ENCODE results near the gene VGLL3.
A peak's percentile ranks its signal among the peaks of the same experiment; 100 is the strongest.

The VGLL3 gene

GRCh38 chr3:86923071-86923491 lies 67.9 kb downstream of the VGLL3 start:
- no peaks in the 10 kb centered on the region for H3K79me2 ChIP-seq (ENCODE audit: control insufficient read depth, insufficient read depth, low read length, unreplicated experiment)
- H3K27ac ChIP-seq (ENCODE audit: low read depth, low read length): peak overlapping the region; percentile 67
- H3K4me1 ChIP-seq (ENCODE audit: control insufficient read depth, insufficient read depth, low read length, unreplicated experiment): peaks cover 29% of the 10 kb centered on the region
- peak overlapping the region; percentile 78 for H2AFZ ChIP-seq (ENCODE audit: low read length, unreplicated experiment)
- H3K36me3 ChIP-seq (ENCODE audit: insufficient read depth, low read length): no peaks in the 10 kb centered on the region
- H3K27me3 ChIP-seq (ENCODE audit: insufficient read depth, low read length): no peaks in the 10 kb centered on the region
- H3K4me3 ChIP-seq (ENCODE audit: low read depth, low read length): peak overlapping the region; percentile 63; the same call in 1 of the 2 replicates

GRCh38 chr3:86921971-86922680 lies 68.8 kb downstream of the VGLL3 start:
- no peaks in the 10 kb centered on the region for H3K79me2 ChIP-seq (ENCODE audit: control insufficient read depth, insufficient read depth, low read length, unreplicated experiment)
- no peaks in the 10 kb centered on the region for H3K36me3 ChIP-seq (ENCODE audit: insufficient read depth, low read length)
- H3K4me3 ChIP-seq (ENCODE audit: low read depth, low read length): no peak overlapping the region
- H3K4me1 ChIP-seq (ENCODE audit: control insufficient read depth, insufficient read depth, low read length, unreplicated experiment): peaks cover 29% of the 10 kb centered on the region
- peak overlapping the region; percentile 44 for H2AFZ ChIP-seq (ENCODE audit: low read length, unreplicated experiment)
- no peaks in the 10 kb centered on the region for H3K27me3 ChIP-seq (ENCODE audit: insufficient read depth, low read length)
- H3K27ac ChIP-seq (ENCODE audit: low read depth, low read length): peak overlapping the region; percentile 67

DNA sequence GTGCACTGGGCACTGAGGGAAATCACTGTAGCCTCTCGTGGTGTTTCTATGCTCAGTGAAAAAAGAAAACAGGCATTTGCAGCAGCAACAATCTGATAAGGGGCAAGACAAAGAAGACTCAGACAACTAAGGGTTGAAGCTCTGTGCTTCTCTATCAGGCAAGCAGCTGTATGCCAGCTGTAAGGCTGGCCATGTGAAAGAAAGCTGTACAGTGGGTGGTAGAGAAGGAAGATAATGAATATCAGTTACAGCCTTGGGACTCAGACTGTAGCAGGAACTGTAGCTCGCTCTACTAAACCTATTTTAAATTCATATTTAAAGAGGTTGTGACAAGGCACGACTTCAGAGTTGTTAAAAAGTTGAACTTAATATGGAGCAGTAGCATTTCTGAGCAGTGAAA lies 76.3 kb downstream of the VGLL3 start:
- Histone ChIP-seq H3K27me3 (ENCODE audit: insufficient read depth, low read length) (no peaks in the 10 kb centered on the region), H3K4me3 (ENCODE audit: low read depth, low read length) (no peak overlapping the region), H3K79me2 (ENCODE audit: control insufficient read depth, insufficient read depth, low read length, unreplicated experiment) (no peaks in the 10 kb centered on the region), H3K4me1 (ENCODE audit: control insufficient read depth, insufficient read depth, low read length, unreplicated experiment) (no peaks in the 10 kb centered on the region), H3K36me3 (ENCODE audit: insufficient read depth, low read length) (no peaks in the 10 kb centered on the region), H2AFZ (ENCODE audit: low read length, unreplicated experiment) (no peak overlapping the region), H3K27ac (ENCODE audit: low read depth, low read length) (no peak overlapping the region)

- no peaks in the 10 kb centered on the region for H3K79me2 ChIP-seq (ENCODE audit: control insufficient read depth, insufficient read depth, low read length, unreplicated experiment)
- H3K36me3 ChIP-seq (ENCODE audit: insufficient read depth, low read length): no peaks in the 10 kb centered on the region
- no peak overlapping the region for H3K27ac ChIP-seq (ENCODE audit: low read depth, low read length)
- H3K27me3 ChIP-seq (ENCODE audit: insufficient read depth, low read length): no peaks in the 10 kb centered on the region
- no peaks in the 10 kb centered on the region for H3K4me1 ChIP-seq (ENCODE audit: control insufficient read depth, insufficient read depth, low read length, unreplicated experiment)
- no peak overlapping the region for H2AFZ ChIP-seq (ENCODE audit: low read length, unreplicated experiment)
- H3K4me3 ChIP-seq (ENCODE audit: low read depth, low read length): no peak overlapping the region
Observed at GRCh38 chr3:86913160-86913559, 77.8 kb downstream of the VGLL3 start.

DNA sequence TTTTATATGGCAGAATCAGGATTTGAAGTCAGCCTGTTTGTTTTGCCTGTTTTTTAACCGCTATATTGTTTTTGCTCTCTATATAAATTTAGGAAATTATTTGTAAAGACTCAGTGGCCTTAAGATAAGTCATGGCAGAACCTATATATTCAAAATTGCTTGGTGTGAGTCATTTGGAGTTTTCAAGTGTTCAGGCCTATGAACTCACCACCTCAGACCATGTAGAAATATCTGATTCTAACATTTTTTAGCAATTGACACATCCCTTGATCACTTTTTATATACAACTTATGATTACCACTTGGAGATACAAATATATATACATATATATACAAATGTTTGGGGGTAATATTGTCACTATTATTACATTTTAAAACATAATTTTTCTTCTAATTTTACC lies 95.7 kb downstream of the VGLL3 start:
- no peaks in the 10 kb centered on the region for H3K4me1 ChIP-seq (ENCODE audit: control insufficient read depth, insufficient read depth, low read length, unreplicated experiment)
- no peaks in the 10 kb centered on the region for H3K27me3 ChIP-seq (ENCODE audit: insufficient read depth, low read length)
- no peak overlapping the region for H2AFZ ChIP-seq (ENCODE audit: low read length, unreplicated experiment)
- no peaks in the 10 kb centered on the region for H3K36me3 ChIP-seq (ENCODE audit: insufficient read depth, low read length)
- no peak overlapping the region for H3K4me3 ChIP-seq (ENCODE audit: low read depth, low read length)
- no peaks in the 10 kb centered on the region for H3K79me2 ChIP-seq (ENCODE audit: control insufficient read depth, insufficient read depth, low read length, unreplicated experiment)
- H3K27ac ChIP-seq (ENCODE audit: low read depth, low read length): no peak overlapping the region

GRCh38 chr3:86890741-86891396 lies 100.1 kb downstream of the VGLL3 start:
- Histone ChIP-seq H3K4me1 (ENCODE audit: control insufficient read depth, insufficient read depth, low read length, unreplicated experiment) (no peaks in the 10 kb centered on the region), H3K4me3 (ENCODE audit: low read depth, low read length) (no peak overlapping the region), H2AFZ (ENCODE audit: low read length, unreplicated experiment) (peak overlapping the region; percentile 39), H3K27ac (ENCODE audit: low read depth, low read length) (no peak overlapping the region), H3K79me2 (ENCODE audit: control insufficient read depth, insufficient read depth, low read length, unreplicated experiment) (no peaks in the 10 kb centered on the region), H3K36me3 (ENCODE audit: insufficient read depth, low read length) (no peaks in the 10 kb centered on the region), H3K27me3 (ENCODE audit: insufficient read depth, low read length) (no peaks in the 10 kb centered on the region)
